Renal cortex interstitium (tissue), 11 donors: ENCODE data around the gene PIGP. TPM values are rescaled to one million over a fixed set of nuclear protein-coding genes. Genes with fewer than 3 reads are reported as not detected.

Experiments
- DNase-seq, 11 donors: peaks; one replicate each; pipeline ENCODE4 v3.0.0-alpha.2; 2013; ENCODE audit warnings: low read depth in 9 of 11, low spot score in 4 of 11; ENCODE audit errors: extremely low read depth in 1 of 11
- polyA plus RNA-seq, 3 donors: library from polyadenylated mRNA; unstranded; fragments of 120-200 nt; gene quantifications; one replicate each; pipeline ENCODE4 v1.2.1, GENCODE V29; 2013; ENCODE audit not compliant: insufficient read length in 3 of 3

Gene PIGP
- polyA plus RNA-seq, 3 donors = 26.7 to 36.9 (median 33.6) TPM

GRCh38 chr21:37026499-37026898, 46.4 kb downstream of the PIGP start:
- DNase-seq = no peak

DNA sequence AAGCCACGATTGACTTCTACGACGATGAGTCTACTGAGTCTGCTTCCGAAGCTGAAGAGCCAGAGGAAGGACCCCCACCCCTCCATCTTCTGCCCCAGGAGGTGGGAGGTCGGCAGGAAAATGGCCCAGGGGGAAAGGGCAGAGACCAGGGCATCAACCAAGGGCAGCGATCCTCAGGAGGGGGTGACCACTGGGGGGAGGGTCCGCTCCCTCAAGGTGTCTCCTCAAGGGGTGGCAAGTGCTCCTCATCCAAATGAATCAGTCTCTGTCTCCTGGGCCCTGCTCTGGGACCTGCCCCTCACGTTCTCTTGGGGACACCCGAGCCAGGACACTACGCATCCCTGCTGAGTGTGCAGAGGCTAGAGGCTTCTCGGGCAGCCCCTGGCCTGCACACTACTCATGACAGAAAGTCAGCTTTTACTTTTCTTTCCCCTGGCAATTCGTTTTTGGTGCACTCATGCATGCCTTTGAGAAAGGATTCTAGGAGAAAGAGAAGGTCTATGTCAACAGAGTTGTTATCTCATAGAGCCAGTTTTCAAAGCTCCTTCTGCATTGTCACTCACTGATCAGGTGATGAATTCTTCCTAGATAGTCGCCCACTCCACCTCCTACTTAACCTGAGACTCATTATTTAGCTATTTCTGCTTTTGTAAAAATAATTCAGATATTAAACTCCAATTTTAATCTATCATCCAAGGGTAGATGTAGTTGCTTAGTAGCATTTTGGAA, 54.8 kb downstream of the PIGP start:
- no peak for DNase-seq

Other genes with a start within 250 kb of the PIGP start
- gene HLCS, start 106.4 kb downstream of the PIGP start, polyA plus RNA-seq = 10 to 100 TPM; 14.2 to 16.5 (median 16.2) TPM
- gene RIPPLY3, start 66.4 kb downstream of the PIGP start, polyA plus RNA-seq = 1 to 10 TPM; 1.9 to 3.0 (median 2.5) TPM
- 100 to 1,000 TPM; 160 to 192 (median 180) TPM for gene TTC3, start 183 bp upstream of the PIGP start, polyA plus RNA-seq
- 10 to 100 TPM; 42.4 to 47.4 (median 45.3) TPM for gene VPS26C, start 194.3 kb upstream of the PIGP start, polyA plus RNA-seq